Measurements from ENCODE around the gene PLP2. TPM values are rescaled to one million over a fixed set of nuclear protein-coding genes. Genes with fewer than 3 reads are reported as not detected.

The PLP2 gene
- total RNA-seq, 1 donor from 2014 or later, result 16.8 TPM

DNA sequence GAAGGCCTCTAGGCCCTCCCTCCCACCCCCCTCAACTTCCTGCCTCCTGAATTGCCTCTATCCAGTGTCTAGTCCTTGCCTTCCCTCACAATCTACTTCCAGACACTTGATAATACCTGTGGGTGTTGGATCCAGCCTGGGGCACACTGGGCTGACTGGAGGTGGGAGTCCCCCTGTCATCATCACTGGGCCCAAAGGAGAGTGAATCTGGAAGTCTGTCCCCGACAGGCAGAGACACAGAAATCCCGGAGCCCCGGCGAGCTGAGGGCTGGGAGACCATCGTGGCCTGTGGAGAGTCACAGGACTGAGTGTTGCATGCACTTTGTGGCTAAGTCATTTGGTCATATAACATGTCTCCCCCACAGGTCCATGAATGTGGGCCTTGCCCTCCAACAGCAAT lies 36.7 kb downstream of the PLP2 start:
- H3K27me3 ChIP-seq (ENCODE audit: control insufficient read depth, insufficient read depth, low read length), result no peaks in the 10 kb centered on the region
- DNase-seq (ENCODE audit: low read depth) (no peak), FAIRE-seq (no peak)
- no peaks in the 10 kb centered on the region for H3K36me3 ChIP-seq (ENCODE audit: control insufficient read depth, insufficient read depth, low read length)
- TF ChIP-seq, protein P1, sequence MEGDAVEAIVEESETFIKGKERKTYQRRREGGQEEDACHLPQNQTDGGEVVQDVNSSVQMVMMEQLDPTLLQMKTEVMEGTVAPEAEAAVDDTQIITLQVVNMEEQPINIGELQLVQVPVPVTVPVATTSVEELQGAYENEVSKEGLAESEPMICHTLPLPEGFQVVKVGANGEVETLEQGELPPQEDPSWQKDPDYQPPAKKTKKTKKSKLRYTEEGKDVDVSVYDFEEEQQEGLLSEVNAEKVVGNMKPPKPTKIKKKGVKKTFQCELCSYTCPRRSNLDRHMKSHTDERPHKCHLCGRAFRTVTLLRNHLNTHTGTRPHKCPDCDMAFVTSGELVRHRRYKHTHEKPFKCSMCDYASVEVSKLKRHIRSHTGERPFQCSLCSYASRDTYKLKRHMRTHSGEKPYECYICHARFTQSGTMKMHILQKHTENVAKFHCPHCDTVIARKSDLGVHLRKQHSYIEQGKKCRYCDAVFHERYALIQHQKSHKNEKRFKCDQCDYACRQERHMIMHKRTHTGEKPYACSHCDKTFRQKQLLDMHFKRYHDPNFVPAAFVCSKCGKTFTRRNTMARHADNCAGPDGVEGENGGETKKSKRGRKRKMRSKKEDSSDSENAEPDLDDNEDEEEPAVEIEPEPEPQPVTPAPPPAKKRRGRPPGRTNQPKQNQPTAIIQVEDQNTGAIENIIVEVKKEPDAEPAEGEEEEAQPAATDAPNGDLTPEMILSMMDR (IDR thresholded peaks at IDR 0.05; ENCODE audit: insufficient read depth, low read length, severe bottlenecking), result no peak
- no peak overlapping the region for H3K4me3 ChIP-seq (ENCODE audit: low read depth, low read length)

DNA sequence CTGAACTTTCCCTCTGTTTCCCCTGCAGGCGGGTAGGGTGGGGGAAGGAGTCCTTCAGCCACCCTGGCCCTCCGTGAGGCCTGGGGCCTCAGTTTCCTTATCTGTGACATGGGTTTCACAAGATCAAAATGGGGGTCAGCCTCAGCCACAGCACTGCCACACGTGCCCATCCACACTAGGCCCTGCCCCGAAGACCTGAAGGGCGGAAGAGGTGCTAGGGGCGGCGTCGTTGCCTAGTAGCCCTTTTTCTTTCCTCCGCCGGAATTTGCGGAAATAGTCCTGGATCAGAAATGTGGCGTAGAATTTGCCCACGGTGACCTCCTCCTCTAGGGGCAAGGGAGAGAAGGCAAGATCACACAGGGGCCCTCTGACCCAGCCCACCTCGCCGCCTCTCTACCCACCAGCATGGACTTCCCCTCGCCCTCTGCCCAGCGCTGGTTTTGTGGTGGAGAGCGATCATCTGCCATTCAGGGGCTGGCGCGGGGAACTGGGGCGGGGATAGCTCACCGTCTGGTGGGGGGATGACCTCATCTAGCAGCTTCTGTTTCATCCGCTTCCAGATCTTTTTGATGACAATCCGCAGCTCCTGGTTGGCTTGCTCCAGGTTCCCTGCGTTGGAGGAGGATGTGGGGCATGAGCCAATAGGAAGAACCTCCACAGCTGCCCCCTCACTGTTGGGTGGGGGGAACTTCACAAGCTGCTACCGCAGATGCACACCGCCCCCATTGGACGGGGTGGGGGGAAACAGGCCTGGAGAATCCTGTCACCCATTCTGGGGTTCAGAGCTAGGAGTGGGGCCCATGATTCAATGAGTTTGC lies 37.9 kb downstream of the PLP2 start:
- DNase-seq (ENCODE audit: low read depth), result no peak
- TF ChIP-seq, protein P1 (IDR thresholded peaks at IDR 0.05; ENCODE audit: insufficient read depth, low read length, severe bottlenecking), result no peak
- no peak for FAIRE-seq
- Histone ChIP-seq H3K27me3 (ENCODE audit: control insufficient read depth, insufficient read depth, low read length) (no peaks in the 10 kb centered on the region), H3K36me3 (ENCODE audit: control insufficient read depth, insufficient read depth, low read length) (no peaks in the 10 kb centered on the region), H3K4me3 (ENCODE audit: low read depth, low read length) (no peak overlapping the region)

DNA sequence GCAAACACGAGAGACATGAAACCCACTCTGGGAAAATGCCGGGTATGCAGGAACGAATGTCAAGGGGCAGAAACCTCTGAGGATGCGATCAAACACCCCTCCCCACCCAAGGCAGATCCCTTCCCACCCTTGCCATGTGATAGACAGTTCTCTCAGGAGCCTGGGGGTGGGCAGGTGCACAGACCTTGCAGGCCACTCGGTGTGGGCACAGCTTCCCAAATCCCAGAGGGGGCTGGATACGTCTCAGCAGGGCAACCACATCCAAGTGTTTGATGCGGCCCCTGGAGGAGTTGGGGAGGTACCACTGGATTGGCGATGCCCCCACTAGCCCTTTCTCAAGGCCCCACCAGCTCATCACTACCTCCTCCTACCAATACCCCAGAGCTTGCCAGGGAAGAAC lies 38.7 kb downstream of the PLP2 start:
- Histone ChIP-seq H3K4me3 (ENCODE audit: low read depth, low read length) (no peak overlapping the region), H3K36me3 (ENCODE audit: control insufficient read depth, insufficient read depth, low read length) (no peaks in the 10 kb centered on the region), H3K27me3 (ENCODE audit: control insufficient read depth, insufficient read depth, low read length) (no peaks in the 10 kb centered on the region)
- TF ChIP-seq, protein P1 (IDR thresholded peaks at IDR 0.05; ENCODE audit: insufficient read depth, low read length, severe bottlenecking), result no peak
- FAIRE-seq (no peak), DNase-seq (ENCODE audit: low read depth) (no peak)

DNA sequence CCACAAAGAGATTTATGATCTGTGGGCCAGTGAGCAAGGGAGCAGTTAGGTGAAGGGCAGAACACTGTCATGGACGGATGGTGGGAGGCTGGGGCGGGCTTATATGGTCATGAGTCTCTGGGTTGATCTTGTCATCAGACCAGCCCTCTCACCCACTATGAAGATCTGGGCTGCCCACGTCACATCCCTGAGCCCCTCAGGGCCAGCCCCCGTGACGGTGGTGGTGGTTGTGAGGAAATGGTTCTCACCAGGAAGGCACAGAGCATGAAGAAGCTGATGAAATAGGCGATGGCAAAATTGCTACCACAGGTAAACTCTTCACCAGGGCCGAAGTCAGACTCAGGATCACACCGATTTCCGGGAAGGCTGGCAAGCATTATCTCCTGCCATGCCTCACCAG lies 39.4 kb downstream of the PLP2 start:
- no peak for FAIRE-seq
- H3K36me3 ChIP-seq (ENCODE audit: control insufficient read depth, insufficient read depth, low read length), result no peaks in the 10 kb centered on the region
- H3K4me3 ChIP-seq (ENCODE audit: low read depth, low read length), result no peak overlapping the region
- TF ChIP-seq, protein P1 (IDR thresholded peaks at IDR 0.05; ENCODE audit: insufficient read depth, low read length, severe bottlenecking), result no peak
- DNase-seq (ENCODE audit: low read depth), result no peak
- no peaks in the 10 kb centered on the region for H3K27me3 ChIP-seq (ENCODE audit: control insufficient read depth, insufficient read depth, low read length)

DNA sequence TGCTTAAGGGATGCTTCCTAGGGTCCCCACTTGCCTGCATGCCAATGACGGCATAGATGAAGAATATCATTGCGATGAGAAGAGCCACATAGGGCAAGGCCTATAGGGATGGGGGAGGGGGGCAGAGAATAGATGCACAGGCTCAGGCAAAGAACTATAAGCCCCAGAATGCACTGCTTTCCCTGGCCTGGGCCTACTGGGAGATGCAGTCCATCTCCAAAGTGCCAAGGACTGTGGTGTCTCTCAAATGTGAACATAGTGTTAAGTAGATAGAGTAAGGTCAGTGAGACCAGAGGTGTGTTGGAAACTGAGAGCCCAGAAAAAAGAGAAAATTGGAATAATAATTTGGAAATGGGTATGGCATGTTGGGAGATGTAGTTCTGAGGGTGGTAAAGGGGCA lies 40.5 kb downstream of the PLP2 start:
- DNase-seq (ENCODE audit: low read depth), result no peak
- Histone ChIP-seq H3K4me3 (ENCODE audit: low read depth, low read length) (no peak overlapping the region), H3K36me3 (ENCODE audit: control insufficient read depth, insufficient read depth, low read length) (no peaks in the 10 kb centered on the region), H3K27me3 (ENCODE audit: control insufficient read depth, insufficient read depth, low read length) (no peaks in the 10 kb centered on the region)
- TF ChIP-seq, protein P1 (IDR thresholded peaks at IDR 0.05; ENCODE audit: insufficient read depth, low read length, severe bottlenecking), result no peak
- FAIRE-seq, result no peak

DNA sequence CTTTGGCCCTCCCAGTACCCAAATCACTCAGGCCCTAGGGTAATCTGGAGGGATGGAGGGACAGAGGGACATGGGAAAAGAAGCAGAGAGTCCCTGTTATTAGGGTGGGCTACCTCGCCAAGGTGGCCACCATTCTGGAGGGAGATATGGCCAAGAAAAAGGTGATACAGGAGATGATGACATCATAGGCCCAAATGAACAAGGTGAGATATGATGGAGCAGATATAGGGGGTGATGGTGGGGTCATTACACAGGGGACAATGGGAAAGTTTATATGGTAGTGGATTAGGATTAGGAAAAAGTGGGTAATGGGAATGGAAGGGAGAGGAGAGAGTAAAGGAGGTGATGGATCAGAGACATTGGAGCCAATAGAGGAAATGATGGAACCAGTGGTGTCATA lies 41.2 kb downstream of the PLP2 start:
- peak; percentile 73 for FAIRE-seq

More for the DNA sequence above, 41.2 kb downstream of the PLP2 start:
- Histone ChIP-seq H3K27me3 (ENCODE audit: control insufficient read depth, insufficient read depth, low read length) (no peaks in the 10 kb centered on the region), H3K36me3 (ENCODE audit: control insufficient read depth, insufficient read depth, low read length) (no peaks in the 10 kb centered on the region), H3K4me3 (ENCODE audit: low read depth, low read length) (no peak overlapping the region)
- no peak for DNase-seq (ENCODE audit: low read depth)
- TF ChIP-seq, protein P1 (IDR thresholded peaks at IDR 0.05; ENCODE audit: insufficient read depth, low read length, severe bottlenecking), result no peak
